C4-2B (cell line): ENCODE results near the gene RBM28.

ENCODE experiments used
- H3K27ac ChIP-seq: fragments of 450-650 bp; 2 replicates; pipeline ENCODE4 v1.5.1; 2017
- ZFX ChIP-seq: fragments of 450-650 bp; IDR thresholded peaks from 2 replicates; pipeline ENCODE4 v1.6.1; 2017
- TF ChIP-seq, protein P1 (sequence below): fragments of 450-650 bp; conservative IDR thresholded peaks from 2 replicates; pipeline ENCODE4 v1.5.1; 2017; ENCODE audit warnings: mild to moderate bottlenecking

RBM28 gene

DNA sequence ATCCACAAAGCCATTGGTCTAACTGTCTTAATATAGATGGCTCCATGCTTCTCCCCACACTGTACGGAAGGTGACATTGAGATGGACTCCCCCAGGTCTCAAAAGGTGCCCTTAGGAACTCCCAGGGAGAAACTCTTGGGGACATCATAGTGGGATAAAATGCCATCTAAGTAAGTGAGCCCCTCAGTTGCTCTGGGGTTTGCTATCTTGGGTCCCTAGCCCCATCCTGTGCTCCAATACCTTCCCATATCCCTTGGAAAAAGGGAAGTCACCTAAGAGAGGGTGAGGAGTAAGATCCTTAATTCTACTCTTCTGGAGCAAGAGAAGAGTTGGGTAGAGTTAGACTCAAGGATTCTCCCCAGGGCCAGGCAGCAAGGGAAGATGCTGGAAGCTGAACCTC, 9.9 kb upstream of the RBM28 start:
- no peak overlapping the region for H3K27ac ChIP-seq
- TF ChIP-seq, protein P1, sequence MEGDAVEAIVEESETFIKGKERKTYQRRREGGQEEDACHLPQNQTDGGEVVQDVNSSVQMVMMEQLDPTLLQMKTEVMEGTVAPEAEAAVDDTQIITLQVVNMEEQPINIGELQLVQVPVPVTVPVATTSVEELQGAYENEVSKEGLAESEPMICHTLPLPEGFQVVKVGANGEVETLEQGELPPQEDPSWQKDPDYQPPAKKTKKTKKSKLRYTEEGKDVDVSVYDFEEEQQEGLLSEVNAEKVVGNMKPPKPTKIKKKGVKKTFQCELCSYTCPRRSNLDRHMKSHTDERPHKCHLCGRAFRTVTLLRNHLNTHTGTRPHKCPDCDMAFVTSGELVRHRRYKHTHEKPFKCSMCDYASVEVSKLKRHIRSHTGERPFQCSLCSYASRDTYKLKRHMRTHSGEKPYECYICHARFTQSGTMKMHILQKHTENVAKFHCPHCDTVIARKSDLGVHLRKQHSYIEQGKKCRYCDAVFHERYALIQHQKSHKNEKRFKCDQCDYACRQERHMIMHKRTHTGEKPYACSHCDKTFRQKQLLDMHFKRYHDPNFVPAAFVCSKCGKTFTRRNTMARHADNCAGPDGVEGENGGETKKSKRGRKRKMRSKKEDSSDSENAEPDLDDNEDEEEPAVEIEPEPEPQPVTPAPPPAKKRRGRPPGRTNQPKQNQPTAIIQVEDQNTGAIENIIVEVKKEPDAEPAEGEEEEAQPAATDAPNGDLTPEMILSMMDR = no peak
- no peak for TF ChIP-seq ZFX

DNA sequence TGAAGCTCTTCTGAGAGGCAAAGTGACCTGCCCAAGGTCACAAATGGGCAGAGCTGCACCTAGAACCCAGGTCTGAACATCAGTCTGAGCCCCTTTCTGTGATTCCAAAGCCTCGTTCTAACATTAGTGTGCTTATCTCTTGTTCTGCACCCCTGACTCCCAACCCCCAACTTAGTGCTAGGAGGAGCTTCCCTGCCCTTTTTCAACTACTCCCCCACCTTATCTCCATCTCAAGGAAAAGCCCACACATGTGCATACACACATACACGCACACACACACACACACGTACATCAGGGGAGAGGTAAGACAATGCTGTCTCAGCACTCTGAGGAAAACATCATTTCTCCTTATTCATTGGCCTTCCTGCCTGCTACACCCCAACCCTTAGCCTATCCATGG, 9.5 kb upstream of the RBM28 start:
- no peak overlapping the region for H3K27ac ChIP-seq
- TF ChIP-seq, protein P1 = no peak
- no peak for TF ChIP-seq ZFX

DNA sequence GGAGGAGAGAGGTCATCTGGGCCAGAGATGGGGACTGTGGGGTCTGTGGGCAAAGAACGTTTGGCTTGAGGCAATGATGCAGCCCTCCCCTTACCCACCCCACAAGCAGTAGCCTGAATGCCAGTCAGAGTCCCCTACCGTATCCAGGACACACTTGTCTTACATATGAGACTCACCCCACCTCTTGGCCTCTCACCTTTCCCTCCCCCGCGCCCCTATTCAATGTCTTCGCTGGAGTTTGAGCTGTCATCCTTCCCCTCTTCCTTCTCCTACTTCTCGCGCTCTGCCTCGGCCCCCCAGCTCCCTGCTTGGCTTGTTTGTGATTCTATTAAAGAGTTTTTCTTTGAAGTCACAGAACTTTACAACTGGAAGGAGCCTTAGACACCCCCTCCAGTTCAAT, 8.9 kb upstream of the RBM28 start:
- TF ChIP-seq, protein P1 = no peak
- TF ChIP-seq ZFX = no peak

DNA sequence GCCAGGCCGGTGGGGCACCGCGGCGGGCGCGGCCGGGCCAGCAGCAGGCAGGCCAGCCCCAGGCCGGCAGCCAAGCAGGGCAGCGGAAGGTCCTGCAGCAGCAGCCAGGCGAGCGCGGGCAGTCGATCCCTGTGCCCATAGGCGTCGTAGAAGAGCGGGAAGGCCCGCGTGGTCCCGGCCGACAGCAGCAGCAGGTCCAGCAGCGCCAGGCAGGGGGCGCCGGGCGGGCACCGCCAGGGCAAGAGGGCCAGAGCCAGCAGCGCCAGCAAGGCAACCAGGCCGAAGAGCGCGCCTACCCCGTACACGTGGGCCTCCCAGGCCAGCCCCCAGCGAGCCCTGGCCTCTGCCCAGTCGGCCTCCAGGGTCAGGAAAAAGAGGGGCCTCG, 8.4 kb upstream of the RBM28 start:
- H3K27ac ChIP-seq = no peak overlapping the region
- TF ChIP-seq ZFX = no peak
- TF ChIP-seq, protein P1 = no peak; the same call in 1 of the 2 replicates

More for the DNA sequence above, 8.9 kb upstream of the RBM28 start:
- H3K27ac ChIP-seq = no peak overlapping the region

DNA sequence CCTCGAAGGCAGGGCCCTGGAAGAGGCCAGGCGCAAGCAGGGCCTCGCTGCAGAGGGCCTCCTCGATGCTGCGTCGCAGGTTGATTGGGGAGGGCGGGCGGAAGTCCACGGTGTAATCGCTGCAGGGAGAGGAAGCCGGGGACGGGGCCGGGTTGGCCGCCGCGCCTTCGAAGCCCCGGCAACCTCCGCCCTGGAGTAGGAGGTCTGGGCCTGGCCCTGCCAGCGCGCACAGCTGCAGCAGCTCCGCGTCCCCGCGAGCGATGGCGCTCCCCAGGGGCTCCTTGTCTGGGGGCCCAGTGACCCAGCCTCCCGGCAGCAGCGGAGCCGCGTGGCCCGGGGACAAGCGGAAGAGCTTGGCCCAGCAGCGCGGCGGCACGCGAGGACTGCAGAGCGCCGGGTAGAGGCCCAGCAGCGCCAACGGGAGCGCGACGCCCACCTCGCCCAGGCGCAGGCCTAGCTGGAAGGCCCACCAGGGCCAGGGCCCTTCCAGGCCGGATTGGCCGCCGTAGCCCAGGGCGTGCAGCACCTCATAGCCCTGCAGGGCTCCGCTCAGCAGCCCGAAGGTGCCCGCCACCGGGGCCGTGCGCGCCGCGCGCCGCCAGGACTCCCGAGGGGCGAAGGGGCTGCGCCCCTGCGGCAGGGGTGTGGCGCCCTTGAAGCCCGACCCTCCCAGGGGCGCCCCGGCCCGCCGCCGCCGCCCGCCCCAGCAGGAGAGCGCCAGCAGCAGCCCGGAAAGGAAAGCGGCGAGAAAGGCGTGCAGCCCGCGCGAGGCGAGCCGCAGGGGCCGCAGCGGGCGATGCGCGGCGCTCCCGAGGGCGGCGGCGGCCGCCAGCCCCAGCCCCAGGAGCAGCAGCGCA, 7.8 kb upstream of the RBM28 start:
- no peak overlapping the region for H3K27ac ChIP-seq
- TF ChIP-seq, protein P1 = no peak
- TF ChIP-seq ZFX = no peak

DNA sequence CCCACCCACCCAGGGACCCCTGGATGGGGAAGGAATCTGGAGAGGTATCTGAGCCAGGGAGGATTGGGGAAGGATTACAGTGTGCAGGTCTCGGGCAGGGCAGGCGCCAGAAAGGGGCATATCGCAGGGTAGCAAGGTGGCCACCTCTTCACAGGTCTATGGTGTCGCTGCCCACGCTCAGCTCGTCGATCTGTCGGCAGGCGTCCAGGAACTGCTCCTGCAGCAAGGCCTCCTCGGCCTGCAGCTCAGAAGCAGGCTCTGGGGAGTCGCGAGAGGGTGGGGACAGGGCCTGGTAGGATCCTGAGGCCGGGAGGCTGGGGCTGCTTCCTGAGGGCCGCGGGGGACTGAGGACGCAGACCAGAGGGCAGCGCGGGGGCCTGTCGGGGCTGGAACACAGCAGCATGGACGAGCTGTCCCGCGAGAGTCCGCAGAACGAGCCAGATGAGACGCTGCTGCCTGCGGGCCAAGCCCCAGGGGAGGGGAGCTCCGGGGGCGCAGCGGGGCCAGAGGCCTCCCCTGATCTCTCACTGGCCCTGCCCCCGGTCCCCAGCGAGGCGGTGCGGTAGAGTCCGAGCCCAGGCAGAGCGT, 7.1 kb upstream of the RBM28 start:
- H3K27ac ChIP-seq = no peak overlapping the region
- no peak for TF ChIP-seq ZFX
- TF ChIP-seq, protein P1 = no peak

DNA sequence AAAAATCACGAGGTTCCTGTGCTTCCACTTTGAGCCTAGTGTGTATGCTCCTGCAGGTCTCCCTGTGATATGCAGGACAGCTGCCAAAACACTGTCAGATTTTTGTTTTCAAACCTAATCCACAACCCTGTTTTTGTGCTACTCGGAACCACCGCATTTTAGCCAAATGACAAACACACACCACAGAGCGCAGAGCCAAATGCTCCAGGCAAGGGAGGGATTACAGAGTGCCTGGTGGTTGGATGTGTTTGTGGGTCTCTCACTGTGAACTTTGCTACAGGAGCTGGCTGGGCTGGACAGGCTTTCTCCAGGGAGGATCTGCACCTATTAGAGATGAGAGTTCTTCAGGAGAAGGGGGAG, 5.7 kb upstream of the RBM28 start:
- no peak overlapping the region for H3K27ac ChIP-seq
- no peak for TF ChIP-seq ZFX
- TF ChIP-seq, protein P1 = no peak
